22Rv1 (cell line): ENCODE data around the gene NPTX2.

Experiments used
- ZFX ChIP-seq: fragments of 450-650 bp; IDR thresholded peaks from 2 replicates; pipeline ENCODE4 v1.6.1; 2017; ENCODE audit warnings: antibody characterized with exemption, borderline replicate concordance
- TF ChIP-seq, protein P1 (sequence below): fragments of 450-650 bp; IDR thresholded peaks from 2 replicates; pipeline ENCODE4 v1.5.1; 2017; ENCODE audit warnings: mild to moderate bottlenecking

DNA sequence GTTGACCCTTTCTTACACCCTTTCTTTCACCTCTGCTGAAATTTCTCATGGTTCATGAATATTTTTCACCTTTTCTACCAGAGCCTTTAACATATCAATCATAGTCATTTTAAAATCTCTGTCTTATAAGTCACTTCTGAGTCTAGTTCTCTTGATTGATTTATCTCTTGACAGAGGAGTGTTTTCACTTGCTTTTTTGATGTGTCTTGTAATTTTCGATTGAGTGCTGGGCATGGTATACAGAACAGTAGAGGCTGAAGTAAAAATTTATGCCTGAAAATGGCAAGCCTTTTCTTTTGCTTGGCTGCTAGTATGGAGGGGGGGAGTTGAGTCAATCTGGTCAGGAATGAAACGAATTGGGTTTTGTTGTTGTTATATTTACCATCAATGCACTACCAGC, 41.2 kb upstream of the NPTX2 start:
- TF ChIP-seq, protein P1, sequence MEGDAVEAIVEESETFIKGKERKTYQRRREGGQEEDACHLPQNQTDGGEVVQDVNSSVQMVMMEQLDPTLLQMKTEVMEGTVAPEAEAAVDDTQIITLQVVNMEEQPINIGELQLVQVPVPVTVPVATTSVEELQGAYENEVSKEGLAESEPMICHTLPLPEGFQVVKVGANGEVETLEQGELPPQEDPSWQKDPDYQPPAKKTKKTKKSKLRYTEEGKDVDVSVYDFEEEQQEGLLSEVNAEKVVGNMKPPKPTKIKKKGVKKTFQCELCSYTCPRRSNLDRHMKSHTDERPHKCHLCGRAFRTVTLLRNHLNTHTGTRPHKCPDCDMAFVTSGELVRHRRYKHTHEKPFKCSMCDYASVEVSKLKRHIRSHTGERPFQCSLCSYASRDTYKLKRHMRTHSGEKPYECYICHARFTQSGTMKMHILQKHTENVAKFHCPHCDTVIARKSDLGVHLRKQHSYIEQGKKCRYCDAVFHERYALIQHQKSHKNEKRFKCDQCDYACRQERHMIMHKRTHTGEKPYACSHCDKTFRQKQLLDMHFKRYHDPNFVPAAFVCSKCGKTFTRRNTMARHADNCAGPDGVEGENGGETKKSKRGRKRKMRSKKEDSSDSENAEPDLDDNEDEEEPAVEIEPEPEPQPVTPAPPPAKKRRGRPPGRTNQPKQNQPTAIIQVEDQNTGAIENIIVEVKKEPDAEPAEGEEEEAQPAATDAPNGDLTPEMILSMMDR, result no peak
- TF ChIP-seq ZFX, result no peak
